22Rv1 (cell line): Measurements from ENCODE around the gene WDR70.
"Not testable (repeated sequence)": the region's sequence is repeated elsewhere in the genome, so short reads cannot be mapped to it uniquely, and the experiment has no call there.

Source experiments
- CTCF ChIP-seq: fragments of 450-650 bp; IDR thresholded peaks from 2 replicates; pipeline ENCODE4 v1.5.1; 2017; ENCODE audit warnings: mild to moderate bottlenecking
- ZFX ChIP-seq: fragments of 450-650 bp; IDR thresholded peaks from 2 replicates; pipeline ENCODE4 v1.6.1; 2017; ENCODE audit warnings: antibody characterized with exemption, borderline replicate concordance

- not testable (repeated sequence) for TF ChIP-seq CTCF, ZFX
These were observed 214.2 kb downstream of the WDR70 start for GRCh38 chr5:37593292-37593691.
